ENCODE data around the gene ARID4B.

- TF ChIP-seq, protein P1, sequence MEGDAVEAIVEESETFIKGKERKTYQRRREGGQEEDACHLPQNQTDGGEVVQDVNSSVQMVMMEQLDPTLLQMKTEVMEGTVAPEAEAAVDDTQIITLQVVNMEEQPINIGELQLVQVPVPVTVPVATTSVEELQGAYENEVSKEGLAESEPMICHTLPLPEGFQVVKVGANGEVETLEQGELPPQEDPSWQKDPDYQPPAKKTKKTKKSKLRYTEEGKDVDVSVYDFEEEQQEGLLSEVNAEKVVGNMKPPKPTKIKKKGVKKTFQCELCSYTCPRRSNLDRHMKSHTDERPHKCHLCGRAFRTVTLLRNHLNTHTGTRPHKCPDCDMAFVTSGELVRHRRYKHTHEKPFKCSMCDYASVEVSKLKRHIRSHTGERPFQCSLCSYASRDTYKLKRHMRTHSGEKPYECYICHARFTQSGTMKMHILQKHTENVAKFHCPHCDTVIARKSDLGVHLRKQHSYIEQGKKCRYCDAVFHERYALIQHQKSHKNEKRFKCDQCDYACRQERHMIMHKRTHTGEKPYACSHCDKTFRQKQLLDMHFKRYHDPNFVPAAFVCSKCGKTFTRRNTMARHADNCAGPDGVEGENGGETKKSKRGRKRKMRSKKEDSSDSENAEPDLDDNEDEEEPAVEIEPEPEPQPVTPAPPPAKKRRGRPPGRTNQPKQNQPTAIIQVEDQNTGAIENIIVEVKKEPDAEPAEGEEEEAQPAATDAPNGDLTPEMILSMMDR (IDR thresholded peaks at IDR 0.05) = no peak
- no peak for TF ChIP-seq POLR2A (IDR thresholded peaks at IDR 0.05)
These were observed 182.3 kb downstream of the ARID4B start for GRCh38 chr1:235145639-235146038.

Measured in lower leg skin (tissue), 3 donors.